ENCODE data around the gene CGNL1.

The CGNL1 gene

DNA sequence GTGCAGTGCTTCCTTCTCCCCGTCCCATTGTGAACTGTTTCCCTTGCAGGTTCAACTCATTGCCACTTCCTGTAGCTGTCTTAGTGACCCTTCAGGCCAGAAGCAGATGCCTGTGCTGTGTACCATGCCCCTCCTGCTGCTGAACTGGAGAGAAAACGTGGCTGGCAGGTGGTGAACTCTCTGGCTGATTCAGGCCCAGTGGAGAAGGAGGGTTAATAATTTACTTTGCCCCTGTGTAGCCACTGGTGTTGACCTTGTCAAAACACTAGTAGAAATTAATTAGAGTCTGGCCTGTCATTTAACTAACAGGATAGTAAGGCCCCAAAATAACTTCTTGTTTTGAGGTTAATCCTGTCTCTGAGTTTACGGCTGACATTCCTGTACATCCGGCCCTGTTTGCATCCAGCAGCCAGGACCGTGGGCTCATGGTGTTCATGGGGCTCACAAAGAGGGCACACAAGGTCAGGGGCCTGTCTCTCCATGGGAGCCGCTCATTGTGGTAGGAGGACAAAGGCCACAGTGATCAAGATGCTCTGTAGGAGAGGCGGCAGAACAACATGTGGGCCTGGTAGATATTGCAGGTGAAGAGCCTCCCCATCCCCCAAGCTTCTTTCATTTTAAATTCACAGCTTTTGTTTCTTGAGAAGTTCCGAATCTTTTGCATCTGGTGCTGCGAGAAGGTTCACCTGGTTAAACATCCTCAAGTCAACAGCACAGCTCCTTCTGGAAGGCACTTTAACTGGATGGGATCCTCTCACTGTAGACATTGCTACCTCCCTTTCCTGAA is 101.6 kb downstream of the CGNL1 start:
- Mint-ChIP-seq H3K4me3 (no peak overlapping the region), H3K36me3 (ENCODE audit: low read depth) (no peaks in the 10 kb centered on the region), H3K4me1 (ENCODE audit: low read depth) (no peaks in the 10 kb centered on the region), H3K9me3 (no peaks in the 10 kb centered on the region), H3K27me3 (peaks cover 4% of the 10 kb centered on the region), H3K27ac (no peak overlapping the region)
- intact Hi-C loops (cut with micrococcal nuclease), result no loop called here

DNA sequence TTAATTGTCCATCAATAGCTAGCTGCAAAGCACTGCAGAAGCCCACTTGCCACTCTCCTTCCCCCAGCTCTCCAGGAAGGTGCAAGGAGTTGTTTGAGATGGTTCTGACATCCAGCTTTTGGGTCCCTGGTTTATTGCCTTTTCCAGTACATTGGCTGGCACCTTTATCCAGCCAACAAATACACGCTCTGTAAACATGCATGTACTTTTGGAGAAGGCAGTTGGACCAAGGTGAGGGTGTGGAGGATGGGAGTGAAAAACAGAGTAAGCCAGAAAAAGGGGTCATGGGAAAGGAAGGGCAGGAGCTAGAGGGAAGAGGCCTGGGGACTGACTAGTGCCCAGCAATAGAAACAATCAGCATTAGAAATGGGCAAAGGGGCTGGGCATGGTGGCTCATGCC is 102.7 kb downstream of the CGNL1 start:
- no peaks in the 10 kb centered on the region for H3K4me1 Mint-ChIP-seq (ENCODE audit: low read depth)
- intact Hi-C loops (cut with micrococcal nuclease), result no loop called here
- H3K27ac Mint-ChIP-seq, result no peak overlapping the region
- no peaks in the 10 kb centered on the region for H3K36me3 Mint-ChIP-seq (ENCODE audit: low read depth)
- no peaks in the 10 kb centered on the region for H3K9me3 Mint-ChIP-seq
- peaks cover 4% of the 10 kb centered on the region for H3K27me3 Mint-ChIP-seq
- H3K4me3 Mint-ChIP-seq, result no peak overlapping the region

DNA sequence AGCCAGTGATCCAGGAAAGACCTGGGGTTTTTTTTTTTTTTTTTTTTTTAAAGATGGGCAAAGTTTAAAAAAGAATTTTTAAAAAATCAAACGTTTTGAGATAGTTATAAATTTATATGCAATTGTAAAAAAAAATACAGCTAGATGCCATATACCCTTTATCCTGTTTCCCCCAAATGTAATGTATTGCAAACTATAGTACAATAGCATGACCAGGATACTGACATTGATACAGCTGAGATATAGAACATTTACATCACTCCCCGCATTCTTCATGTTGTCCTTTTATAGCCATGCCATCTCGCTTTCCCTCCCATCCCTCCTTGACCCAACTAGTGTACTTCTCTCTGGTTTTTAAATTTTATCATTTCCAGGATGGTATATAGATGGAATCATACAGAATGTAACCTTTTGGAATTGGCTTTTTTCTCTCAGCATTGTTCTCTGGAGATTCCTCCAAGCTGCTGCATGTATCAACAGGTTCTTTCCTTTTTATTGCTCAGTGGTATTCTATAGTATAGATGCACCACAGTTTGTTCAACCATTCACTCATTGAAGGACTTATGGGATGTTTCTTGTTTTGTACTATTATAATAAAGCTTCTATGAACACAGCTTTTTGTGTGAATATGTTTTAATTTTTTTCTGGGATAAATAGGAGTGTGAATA is 104.9 kb downstream of the CGNL1 start:
- intact Hi-C loops (cut with micrococcal nuclease), result no loop called here
- Mint-ChIP-seq H3K4me1 (ENCODE audit: low read depth) (no peaks in the 10 kb centered on the region), H3K27ac (no peak overlapping the region), H3K9me3 (no peaks in the 10 kb centered on the region), H3K27me3 (peaks cover 4% of the 10 kb centered on the region), H3K4me3 (no peak overlapping the region), H3K36me3 (ENCODE audit: low read depth) (no peaks in the 10 kb centered on the region)

DNA sequence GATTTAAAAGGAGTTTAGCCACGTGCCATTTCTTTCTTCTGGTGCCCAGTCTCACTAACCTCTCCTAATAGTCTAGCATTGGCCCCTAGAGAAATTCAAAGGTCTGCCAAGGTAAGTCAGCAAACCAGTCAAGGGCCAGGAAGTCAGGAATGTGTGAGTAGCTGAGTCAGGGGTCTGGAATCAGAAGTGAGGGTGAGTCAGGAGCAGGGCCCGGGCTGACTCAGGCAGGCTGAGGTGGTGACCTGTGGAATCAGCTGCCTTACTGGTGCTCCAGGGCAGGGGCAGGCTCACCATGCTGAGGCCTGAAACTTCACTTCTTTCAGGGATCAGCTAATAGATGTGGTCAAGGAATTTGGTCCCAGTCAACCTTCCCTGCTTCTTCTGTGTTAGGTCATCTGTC is 109.6 kb downstream of the CGNL1 start:
- no peaks in the 10 kb centered on the region for H3K36me3 Mint-ChIP-seq (ENCODE audit: low read depth)
- intact Hi-C loops (cut with micrococcal nuclease), result no loop called here
- H3K27me3 Mint-ChIP-seq, result peaks cover 5% of the 10 kb centered on the region
- H3K9me3 Mint-ChIP-seq, result no peaks in the 10 kb centered on the region
- no peak overlapping the region for H3K27ac Mint-ChIP-seq
- H3K4me1 Mint-ChIP-seq (ENCODE audit: low read depth), result no peaks in the 10 kb centered on the region
- H3K4me3 Mint-ChIP-seq, result no peak overlapping the region

DNA sequence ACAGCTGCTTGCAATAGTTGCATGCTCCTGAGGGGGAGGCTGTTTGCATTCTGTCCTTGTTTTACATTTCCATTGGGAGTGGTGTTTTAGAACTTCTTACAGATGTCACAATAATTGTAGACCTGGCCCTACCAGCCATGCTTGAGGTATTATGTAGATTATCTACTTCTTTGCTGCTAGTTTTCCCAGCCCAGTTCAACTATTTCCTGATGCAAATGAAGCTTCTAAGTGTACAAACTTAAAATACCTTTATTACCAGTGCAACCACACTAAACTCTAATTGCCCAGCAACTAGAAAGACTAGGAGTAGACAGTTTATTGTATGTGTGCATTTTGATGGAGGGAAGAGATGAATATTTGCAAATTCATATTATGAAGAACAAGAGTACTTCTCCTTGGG is 110.5 kb downstream of the CGNL1 start:
- Mint-ChIP-seq H3K9me3 (no peaks in the 10 kb centered on the region), H3K4me3 (no peak overlapping the region), H3K4me1 (ENCODE audit: low read depth) (no peaks in the 10 kb centered on the region), H3K27ac (no peak overlapping the region), H3K27me3 (peaks cover 4% of the 10 kb centered on the region), H3K36me3 (ENCODE audit: low read depth) (no peaks in the 10 kb centered on the region)
- intact Hi-C loops (cut with micrococcal nuclease), result no loop called here

DNA sequence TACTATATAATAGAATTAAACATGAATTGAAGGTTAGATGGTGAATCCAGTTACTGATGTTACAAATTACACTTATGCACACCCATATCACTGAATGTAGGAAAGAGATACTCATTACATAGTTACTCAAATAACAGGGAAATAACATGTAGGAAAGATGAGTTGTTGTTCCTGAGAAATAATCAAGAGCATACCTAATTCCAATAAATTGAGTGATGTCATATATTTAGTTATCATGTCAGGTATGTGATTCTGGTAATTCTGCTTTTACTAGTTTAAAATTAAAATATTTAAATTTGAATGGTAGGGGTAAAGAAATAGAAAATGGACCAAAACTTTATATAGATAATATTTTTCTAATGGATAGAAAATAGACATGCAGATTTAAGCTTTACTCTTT is 112.8 kb downstream of the CGNL1 start:
- H3K4me3 Mint-ChIP-seq, result no peak overlapping the region

DNA sequence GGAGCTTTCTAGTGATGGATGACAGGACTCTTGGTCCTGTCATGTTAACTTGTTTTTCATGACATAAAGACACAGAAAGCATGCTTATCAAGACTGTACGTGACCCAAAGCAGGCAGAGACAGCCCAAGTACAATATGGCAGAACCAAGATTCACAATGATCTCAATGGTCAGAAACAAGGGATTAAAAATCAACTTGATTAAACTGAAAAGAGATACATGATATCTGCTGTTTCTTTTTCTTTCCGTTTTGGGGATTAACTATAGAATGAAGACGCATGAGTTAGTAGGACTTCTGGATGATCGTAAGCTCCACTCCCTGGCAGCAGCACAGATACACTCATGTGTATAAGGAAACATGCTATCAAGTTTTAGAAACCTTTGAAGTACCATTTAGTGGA is 117.0 kb downstream of the CGNL1 start:
- no peaks in the 10 kb centered on the region for H3K9me3 Mint-ChIP-seq
- H3K36me3 Mint-ChIP-seq (ENCODE audit: low read depth), result no peaks in the 10 kb centered on the region
- intact Hi-C loops (cut with micrococcal nuclease), result no loop called here
- no peaks in the 10 kb centered on the region for H3K4me1 Mint-ChIP-seq (ENCODE audit: low read depth)
- no peak overlapping the region for H3K4me3 Mint-ChIP-seq
- H3K27me3 Mint-ChIP-seq, result no peaks in the 10 kb centered on the region
- no peak overlapping the region for H3K27ac Mint-ChIP-seq

More for the DNA sequence above, 112.8 kb downstream of the CGNL1 start:
- Mint-ChIP-seq H3K4me1 (ENCODE audit: low read depth) (no peaks in the 10 kb centered on the region), H3K27me3 (peaks cover 4% of the 10 kb centered on the region), H3K36me3 (ENCODE audit: low read depth) (no peaks in the 10 kb centered on the region), H3K27ac (no peak overlapping the region), H3K9me3 (no peaks in the 10 kb centered on the region)
- intact Hi-C loops (cut with micrococcal nuclease), result no loop called here

DNA sequence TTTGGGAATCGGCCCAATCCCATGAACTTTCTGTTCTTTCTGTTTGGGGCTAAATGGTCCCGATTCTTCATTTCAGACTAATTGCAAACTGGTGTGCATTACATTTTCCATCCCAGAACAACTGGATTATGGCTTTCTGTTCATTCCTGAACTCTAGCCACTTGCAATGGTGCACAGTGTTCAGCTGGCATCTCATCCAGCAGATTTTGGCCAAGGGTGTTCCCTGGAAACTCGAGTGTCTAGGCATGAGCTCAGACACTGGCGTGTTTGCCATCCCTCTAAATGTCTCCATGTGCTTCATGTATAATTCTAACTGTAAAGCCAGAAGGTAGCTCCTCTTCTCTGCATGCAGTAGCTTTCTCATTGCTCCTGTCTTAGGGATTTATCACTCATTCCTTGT is 118.3 kb downstream of the CGNL1 start:
- Mint-ChIP-seq H3K27me3 (no peaks in the 10 kb centered on the region), H3K4me3 (no peak overlapping the region), H3K27ac (no peak overlapping the region), H3K4me1 (ENCODE audit: low read depth) (no peaks in the 10 kb centered on the region), H3K9me3 (no peaks in the 10 kb centered on the region), H3K36me3 (ENCODE audit: low read depth) (no peaks in the 10 kb centered on the region)
- intact Hi-C loops (cut with micrococcal nuclease), result no loop called here

DNA sequence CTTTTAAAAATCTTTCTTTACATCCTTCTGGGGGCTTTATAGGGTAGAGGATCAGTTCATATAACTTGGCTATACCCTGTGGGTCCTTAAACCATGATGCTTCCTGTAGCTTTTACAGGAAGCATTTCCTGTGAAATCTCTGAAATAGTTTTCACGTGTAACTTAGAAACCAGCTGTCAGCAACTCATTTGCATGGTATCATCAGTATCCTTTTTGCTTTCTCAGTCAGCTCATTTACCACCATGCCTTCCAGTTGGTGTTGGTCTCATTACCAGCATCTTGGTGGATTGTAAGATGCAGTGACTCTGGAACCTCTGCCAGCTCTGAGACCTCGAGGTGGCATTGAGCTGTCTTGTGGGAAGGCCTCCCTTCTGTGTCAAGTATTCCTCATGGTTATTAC is 118.7 kb downstream of the CGNL1 start:
- no peaks in the 10 kb centered on the region for H3K36me3 Mint-ChIP-seq (ENCODE audit: low read depth)
- no peak overlapping the region for H3K27ac Mint-ChIP-seq
- no peaks in the 10 kb centered on the region for H3K4me1 Mint-ChIP-seq (ENCODE audit: low read depth)
- no peaks in the 10 kb centered on the region for H3K9me3 Mint-ChIP-seq
- no peaks in the 10 kb centered on the region for H3K27me3 Mint-ChIP-seq
- no peak overlapping the region for H3K4me3 Mint-ChIP-seq
- intact Hi-C loops (cut with micrococcal nuclease), result no loop called here

DNA sequence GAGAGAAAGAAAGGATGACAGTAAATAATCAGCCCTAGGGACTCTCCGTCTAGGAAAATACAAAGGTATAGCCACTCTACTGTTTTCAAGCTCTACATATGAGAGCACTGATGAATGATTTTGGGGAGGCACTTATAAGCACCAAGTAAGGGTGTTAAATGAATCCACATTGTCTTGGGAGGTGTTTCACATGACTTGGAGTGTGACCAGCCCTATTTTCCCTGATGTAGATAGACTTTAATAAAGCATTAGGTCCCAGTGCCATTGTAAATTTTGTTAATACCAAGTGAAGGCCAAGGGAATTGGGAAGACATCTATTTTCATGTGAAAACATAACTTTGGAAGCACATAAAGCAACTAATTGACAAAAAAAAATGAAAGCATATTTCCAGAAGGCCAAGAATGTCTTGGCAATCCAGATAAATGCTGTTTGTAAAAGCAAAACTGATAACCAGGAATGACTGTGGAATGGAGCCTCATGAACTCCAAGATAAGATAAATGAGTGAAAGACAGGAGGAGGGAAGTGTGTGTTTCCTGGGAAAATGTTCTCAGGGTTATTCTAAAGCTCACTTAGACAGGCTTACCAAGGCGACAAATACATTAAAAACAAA is 119.4 kb downstream of the CGNL1 start:
- no peaks in the 10 kb centered on the region for H3K27me3 Mint-ChIP-seq
- no peaks in the 10 kb centered on the region for H3K4me1 Mint-ChIP-seq (ENCODE audit: low read depth)
- intact Hi-C loops (cut with micrococcal nuclease), result no loop called here
- no peak overlapping the region for H3K4me3 Mint-ChIP-seq
- no peak overlapping the region for H3K27ac Mint-ChIP-seq
- H3K36me3 Mint-ChIP-seq (ENCODE audit: low read depth), result no peaks in the 10 kb centered on the region
- H3K9me3 Mint-ChIP-seq, result no peaks in the 10 kb centered on the region

DNA sequence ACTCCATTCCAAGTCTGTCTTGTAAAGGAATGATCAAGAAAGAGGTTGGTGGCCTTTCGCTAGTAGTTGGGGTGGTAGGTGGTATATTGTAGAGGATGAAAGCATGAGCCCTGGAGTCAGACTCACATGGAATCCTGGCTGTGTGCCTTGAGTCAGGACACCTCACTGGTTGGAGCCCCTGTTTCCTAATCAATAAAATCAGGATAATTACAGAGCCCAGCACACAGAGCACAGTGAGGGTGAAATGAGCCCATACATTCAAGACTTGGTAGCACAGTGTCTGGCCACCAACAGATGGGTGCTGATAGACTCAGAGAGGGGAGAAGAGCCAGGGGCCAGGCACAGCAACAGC is 120.3 kb downstream of the CGNL1 start:
- Mint-ChIP-seq H3K4me3 (no peak overlapping the region), H3K36me3 (ENCODE audit: low read depth) (no peaks in the 10 kb centered on the region), H3K9me3 (no peaks in the 10 kb centered on the region), H3K27me3 (no peaks in the 10 kb centered on the region), H3K27ac (no peak overlapping the region), H3K4me1 (ENCODE audit: low read depth) (no peaks in the 10 kb centered on the region)
- intact Hi-C loops (cut with micrococcal nuclease), result no loop called here

DNA sequence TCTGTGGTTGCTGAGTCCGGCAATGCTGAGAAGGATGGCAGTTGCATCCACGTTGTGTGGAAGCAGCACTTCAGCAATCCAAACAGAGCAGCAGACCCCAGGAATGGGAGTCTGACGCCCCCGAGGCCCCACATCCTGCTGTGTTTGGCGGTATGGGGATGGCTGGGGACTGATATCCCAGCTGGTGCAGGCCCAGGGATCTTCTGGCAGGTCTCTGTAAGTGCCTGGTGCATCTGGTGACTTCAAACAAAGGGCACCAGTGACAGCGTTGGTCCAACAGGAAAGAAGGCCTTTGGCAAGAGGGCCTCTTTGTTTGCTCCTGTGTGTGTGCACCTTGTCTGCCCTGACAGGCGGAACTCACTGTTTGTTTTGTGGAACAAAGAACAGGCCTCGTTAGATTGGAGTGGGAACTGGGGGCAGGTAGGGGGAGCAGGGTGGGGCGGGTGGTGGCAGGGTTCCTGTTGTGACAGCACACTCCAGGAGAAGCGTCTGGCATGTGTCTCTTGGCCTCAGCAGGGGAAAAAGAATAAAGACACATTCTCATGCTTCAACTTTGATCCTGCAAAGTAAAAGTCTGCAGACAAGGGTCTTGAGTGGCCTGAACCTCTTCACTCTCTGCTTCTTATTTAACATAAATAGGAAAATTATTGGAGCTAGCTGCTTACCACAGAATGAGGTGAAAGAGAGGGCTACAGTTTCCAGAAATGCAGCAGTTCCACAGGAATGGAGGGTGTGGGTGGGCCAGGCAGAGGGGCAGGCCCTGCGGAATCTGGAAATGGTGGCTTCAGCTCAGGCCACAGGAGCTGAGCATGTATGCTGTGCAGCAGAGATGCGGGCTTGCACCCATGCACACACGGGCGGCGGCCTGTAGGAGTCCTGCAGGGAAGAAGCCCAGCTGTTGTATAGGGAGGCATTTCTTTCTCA is 120.9 kb downstream of the CGNL1 start:
- H3K9me3 Mint-ChIP-seq, result no peaks in the 10 kb centered on the region
- H3K4me3 Mint-ChIP-seq, result no peak overlapping the region
- H3K36me3 Mint-ChIP-seq (ENCODE audit: low read depth), result no peaks in the 10 kb centered on the region
- intact Hi-C loops (cut with micrococcal nuclease), result no loop called here
- no peaks in the 10 kb centered on the region for H3K4me1 Mint-ChIP-seq (ENCODE audit: low read depth)
- H3K27me3 Mint-ChIP-seq, result no peaks in the 10 kb centered on the region
- no peak overlapping the region for H3K27ac Mint-ChIP-seq

DNA sequence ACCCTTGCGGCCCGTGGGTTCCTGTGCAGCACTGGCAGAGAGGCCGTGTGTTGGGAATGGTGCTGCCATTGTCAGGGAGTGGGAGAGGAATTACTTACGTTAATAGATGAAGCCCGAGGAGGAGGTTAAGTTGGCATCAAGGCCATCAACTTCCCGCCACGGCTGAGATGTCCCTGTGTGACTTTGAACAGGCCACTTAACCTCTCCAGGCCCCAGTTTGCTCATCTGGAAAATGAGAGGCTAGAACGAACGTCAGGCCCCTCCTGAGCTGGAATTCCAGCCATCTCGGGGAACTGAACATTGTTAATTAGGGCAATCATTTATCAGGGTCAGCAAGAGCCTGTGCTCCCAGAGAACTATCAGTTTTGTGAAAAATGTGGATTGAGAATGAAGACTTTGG is 124.0 kb downstream of the CGNL1 start:
- Mint-ChIP-seq H3K4me3 (no peak overlapping the region), H3K27ac (no peak overlapping the region), H3K27me3 (no peaks in the 10 kb centered on the region), H3K9me3 (no peaks in the 10 kb centered on the region), H3K36me3 (ENCODE audit: low read depth) (no peaks in the 10 kb centered on the region), H3K4me1 (ENCODE audit: low read depth) (no peaks in the 10 kb centered on the region)
- intact Hi-C loops (cut with micrococcal nuclease), result no loop called here

All from dendritic cell treated with granulocyte-macrophage colony-stimulating factor and Interleukin-4, amounts not matched to agents 40 ng/mL and 50 ng/mL, for 4 days (primary cell).